SJCRH30 (cell line): ENCODE results near the gene SNRNP25. TPM values are rescaled to one million over a fixed set of nuclear protein-coding genes. Genes with fewer than 3 reads are reported as not detected.

Experiments used
- DNase-seq, 2 experiments: peaks; one replicate each; pipeline ENCODE4 v3.0.0-alpha.2; 2015 to 2020
- H3K27ac ChIP-seq: fragments of 250-450 bp; sonication (Bioruptor Pico); 2 replicates; pipeline ENCODE4 v1.5.1; 2020; ENCODE audit warnings: mild to moderate bottlenecking, moderate library complexity
- H3K27me3 ChIP-seq: fragments of 250-450 bp; sonication (Bioruptor Pico); 2 replicates; pipeline ENCODE4 v1.5.1; 2020; ENCODE audit warnings: mild to moderate bottlenecking, moderate library complexity
- H3K36me3 ChIP-seq: fragments of 250-450 bp; sonication (Bioruptor Pico); 2 replicates; pipeline ENCODE4 v1.5.1; 2020; ENCODE audit warnings: mild to moderate bottlenecking, moderate library complexity
- H3K4me1 ChIP-seq: fragments of 250-450 bp; sonication (Bioruptor Pico); 2 replicates; pipeline ENCODE4 v1.5.1; 2020; ENCODE audit warnings: mild to moderate bottlenecking, moderate library complexity
- H3K4me3 ChIP-seq: fragments of 250-450 bp; sonication (Bioruptor Pico); 2 replicates; pipeline ENCODE4 v1.5.1; 2020; ENCODE audit warnings: mild to moderate bottlenecking, moderate library complexity
- H3K9me3 ChIP-seq: fragments of 250-450 bp; sonication (Bioruptor Pico); replicated peaks from 2 replicates; pipeline ENCODE4 v1.5.1; 2020; ENCODE audit warnings: mild to moderate bottlenecking, moderate library complexity
- total RNA-seq: library from RNA; depleted of rRNA; stranded (reverse); fragments of >200 nt; shearing (Covaris generic); gene quantifications from 2 replicates; pipeline ENCODE4 v1.2.3, GENCODE V29; 2014

The SNRNP25 gene
- total RNA-seq, 1 experiment from 2014 or later: 60.7 TPM

DNA sequence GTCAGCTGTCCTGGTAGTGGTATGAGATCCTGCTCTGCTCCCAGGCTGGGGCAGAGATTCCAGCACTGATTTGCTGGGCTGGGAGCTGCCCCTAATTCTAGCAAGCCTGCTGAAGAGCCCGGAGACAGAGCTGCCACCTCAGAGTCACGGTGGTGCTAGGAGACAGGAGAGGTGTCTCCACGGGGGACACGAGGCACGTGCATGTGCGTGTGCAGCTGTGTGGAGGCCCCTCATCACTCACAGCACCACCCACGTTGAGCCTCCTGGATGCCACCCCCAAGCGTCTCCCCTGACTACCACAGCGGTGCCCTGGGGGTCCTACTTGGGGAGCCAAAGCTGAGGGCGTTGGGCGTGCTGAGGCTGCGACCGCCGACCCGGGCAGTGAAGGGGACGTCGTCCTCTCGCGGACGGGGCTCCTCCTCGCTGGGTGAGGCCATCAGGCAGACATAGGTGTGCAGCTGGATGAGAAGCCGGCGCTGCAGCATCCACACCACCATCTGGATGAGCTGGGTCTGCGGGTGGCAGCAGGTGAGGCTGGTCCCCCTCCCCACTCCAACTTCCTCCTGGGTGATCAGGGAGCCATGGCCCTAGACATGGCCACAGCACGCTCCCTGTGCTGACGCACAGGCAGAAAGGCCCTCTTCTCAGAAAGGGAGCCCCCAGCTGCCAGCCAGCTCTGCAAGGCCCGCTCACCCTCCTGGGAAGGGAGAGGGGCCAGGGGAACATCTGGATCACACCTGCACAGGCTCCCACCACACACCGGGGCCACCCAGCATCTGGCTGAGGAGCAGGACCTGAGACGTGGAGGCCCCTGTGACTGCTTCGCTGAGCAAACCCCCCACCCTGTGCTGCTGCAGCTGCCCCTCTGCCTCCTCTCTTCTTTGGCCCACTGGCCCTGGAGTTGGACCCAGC is 36.0 kb downstream of the SNRNP25 start:
- H3K27me3 ChIP-seq: no peaks in the 10 kb centered on the region
- no peaks in the 10 kb centered on the region for H3K9me3 ChIP-seq
- peaks cover 31% of the 10 kb centered on the region for H3K4me1 ChIP-seq
- DNase-seq: no peak
- H3K4me3 ChIP-seq: no peak overlapping the region
- H3K36me3 ChIP-seq: no peaks in the 10 kb centered on the region; the same call in 1 of the 2 replicates
- no peak overlapping the region for H3K27ac ChIP-seq

DNA sequence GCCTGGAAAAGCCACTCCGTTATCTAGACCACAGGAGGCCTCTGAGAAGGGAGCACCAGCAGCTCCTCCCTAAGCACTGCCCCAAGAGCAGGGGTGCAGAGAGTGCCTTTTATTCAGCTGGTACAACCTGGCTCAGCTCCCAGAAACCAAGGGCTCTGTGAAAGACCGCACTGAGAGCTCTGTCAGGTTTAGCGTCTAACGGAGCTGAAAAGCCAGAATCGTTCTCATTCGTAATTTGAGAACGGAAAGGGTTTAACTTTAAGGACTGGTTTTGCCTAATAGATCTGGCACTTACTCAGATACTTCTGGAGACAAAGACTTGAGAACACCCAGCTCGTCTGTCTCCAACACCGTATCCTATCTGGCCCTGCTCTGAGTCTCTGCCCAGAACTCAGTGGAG is 37.9 kb downstream of the SNRNP25 start:
- H3K27ac ChIP-seq: no peak overlapping the region
- no peak overlapping the region for H3K4me3 ChIP-seq
- peaks cover 14% of the 10 kb centered on the region for H3K4me1 ChIP-seq
- no peaks in the 10 kb centered on the region for H3K9me3 ChIP-seq
- peak; percentile 59 to 76 for DNase-seq
- H3K27me3 ChIP-seq: no peaks in the 10 kb centered on the region
- no peaks in the 10 kb centered on the region; the same call in 1 of the 2 replicates for H3K36me3 ChIP-seq

DNA sequence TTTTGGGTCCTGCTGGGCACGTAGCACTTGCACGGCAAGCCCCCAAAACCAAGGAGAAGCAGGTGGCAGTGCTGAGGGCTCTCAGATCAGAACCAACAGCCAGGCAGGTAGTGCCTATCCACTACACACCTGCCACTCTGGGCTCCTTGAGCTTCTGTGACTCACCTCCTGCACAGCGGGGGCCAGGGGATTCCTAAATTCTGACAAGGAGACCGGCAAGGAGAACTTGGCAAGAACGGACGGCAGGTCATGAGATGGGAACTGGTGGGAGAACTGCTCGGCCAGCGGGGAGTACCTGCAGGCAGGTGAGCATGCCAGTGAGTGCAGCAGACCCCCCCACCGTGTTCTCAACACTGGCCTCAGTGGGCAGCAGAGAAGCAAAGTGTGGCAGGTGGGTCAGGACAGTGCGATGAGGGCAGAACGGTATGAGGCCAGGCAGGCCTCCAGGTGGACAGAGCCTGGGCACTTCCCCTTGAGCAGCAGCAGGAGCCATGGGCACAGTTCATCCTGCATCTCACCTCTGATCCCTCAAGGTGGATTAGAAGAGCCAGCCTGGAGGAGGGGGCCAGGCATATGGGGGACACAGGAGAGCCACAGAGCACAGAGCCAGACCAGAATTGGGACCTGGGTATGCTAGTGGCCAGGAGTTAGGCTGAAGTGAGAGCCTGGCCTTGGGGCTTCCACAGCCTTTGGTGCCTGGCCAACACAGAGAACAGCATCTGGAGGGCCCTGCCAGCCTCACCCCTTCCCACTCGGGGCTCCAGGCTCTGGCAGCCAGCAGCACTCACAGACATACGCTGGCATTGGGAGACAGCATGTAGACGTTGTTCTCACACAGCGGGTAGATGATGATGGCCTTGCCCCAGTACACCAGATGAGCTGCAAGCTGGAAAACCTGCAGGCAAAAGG is 39.1 kb downstream of the SNRNP25 start:
- H3K36me3 ChIP-seq: no peaks in the 10 kb centered on the region; the same call in 1 of the 2 replicates
- H3K9me3 ChIP-seq: no peaks in the 10 kb centered on the region
- H3K4me3 ChIP-seq: no peak overlapping the region
- H3K27me3 ChIP-seq: no peaks in the 10 kb centered on the region
- no peak overlapping the region for H3K27ac ChIP-seq
- peaks cover 7% of the 10 kb centered on the region; the same call in 1 of the 2 replicates for H3K4me1 ChIP-seq
- no peak for DNase-seq

DNA sequence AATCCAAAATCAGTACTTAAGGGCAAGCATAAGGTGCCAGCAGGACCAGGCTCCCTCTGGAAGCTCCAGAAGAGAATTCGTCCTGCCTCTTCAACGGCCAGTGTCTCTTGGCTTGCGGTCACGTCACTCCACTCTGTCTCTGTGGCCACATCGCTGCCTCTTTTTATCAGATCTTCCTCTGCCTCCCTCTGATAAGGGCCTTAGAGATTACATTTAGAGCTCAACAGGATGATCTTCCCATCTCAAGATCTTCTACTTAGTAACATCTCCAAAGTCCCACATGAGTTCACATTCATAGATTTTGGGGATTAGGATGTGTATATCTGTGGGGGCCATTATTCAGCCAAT is 41.3 kb downstream of the SNRNP25 start:
- Histone ChIP-seq H3K4me1 (peaks cover 7% of the 10 kb centered on the region; the same call in 1 of the 2 replicates), H3K9me3 (no peaks in the 10 kb centered on the region), H3K36me3 (peaks cover 4% of the 10 kb centered on the region; the same call in 1 of the 2 replicates), H3K27ac (no peak overlapping the region), H3K4me3 (no peak overlapping the region), H3K27me3 (no peaks in the 10 kb centered on the region)
- no peak for DNase-seq

DNA sequence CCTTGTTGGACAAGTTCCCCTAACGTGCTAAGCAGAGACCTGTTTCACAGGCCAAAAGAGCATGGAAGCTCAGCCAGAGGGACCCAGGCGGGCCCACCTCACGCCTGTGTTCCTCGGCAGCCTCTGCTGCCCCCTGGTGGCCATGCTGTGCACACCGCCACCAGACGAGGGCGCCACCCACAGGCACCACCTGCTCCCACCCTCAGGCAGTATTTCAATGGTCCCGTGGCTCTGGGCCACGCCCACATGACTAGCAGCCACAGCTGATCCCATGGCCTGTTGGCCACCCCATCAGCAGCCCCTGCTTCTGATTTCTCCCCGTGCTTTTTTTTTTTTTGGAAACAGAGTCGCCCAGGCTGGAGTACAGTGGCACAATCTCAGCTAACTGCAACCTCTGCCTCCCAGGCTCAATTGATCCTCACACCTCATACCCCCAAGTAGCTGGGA is 43.3 kb downstream of the SNRNP25 start:
- Histone ChIP-seq H3K4me3 (no peak overlapping the region), H3K9me3 (no peaks in the 10 kb centered on the region), H3K27me3 (no peaks in the 10 kb centered on the region), H3K36me3 (peaks cover 4% of the 10 kb centered on the region; the same call in 1 of the 2 replicates), H3K27ac (no peak overlapping the region), H3K4me1 (peaks cover 5% of the 10 kb centered on the region; the same call in 1 of the 2 replicates)
- DNase-seq: peak; percentile 95 to 97

DNA sequence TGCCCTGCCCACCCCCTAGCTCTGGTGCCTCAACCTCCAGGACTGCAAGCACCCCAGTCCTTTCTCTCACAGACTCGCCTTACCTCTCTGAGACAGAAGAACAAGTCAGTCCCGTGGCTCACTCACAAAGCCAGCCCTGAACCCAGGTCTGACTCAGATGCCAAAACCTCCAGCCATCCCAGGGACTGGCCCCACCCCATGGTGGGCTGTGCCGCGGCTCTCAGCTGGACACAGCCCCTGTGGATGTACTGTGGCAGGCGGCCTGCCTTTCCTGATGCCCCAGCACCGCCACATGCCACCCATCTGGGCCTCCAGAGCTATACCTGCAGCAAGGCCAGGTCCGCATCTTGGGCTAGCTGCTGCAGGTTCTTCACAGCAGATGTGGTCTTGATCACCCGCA is 44.2 kb downstream of the SNRNP25 start:
- no peak overlapping the region for H3K4me3 ChIP-seq
- H3K36me3 ChIP-seq: peaks cover 4% of the 10 kb centered on the region; the same call in 1 of the 2 replicates
- H3K27ac ChIP-seq: no peak overlapping the region
- no peaks in the 10 kb centered on the region for H3K9me3 ChIP-seq
- no peak for DNase-seq
- H3K27me3 ChIP-seq: no peaks in the 10 kb centered on the region
- H3K4me1 ChIP-seq: no peaks in the 10 kb centered on the region

DNA sequence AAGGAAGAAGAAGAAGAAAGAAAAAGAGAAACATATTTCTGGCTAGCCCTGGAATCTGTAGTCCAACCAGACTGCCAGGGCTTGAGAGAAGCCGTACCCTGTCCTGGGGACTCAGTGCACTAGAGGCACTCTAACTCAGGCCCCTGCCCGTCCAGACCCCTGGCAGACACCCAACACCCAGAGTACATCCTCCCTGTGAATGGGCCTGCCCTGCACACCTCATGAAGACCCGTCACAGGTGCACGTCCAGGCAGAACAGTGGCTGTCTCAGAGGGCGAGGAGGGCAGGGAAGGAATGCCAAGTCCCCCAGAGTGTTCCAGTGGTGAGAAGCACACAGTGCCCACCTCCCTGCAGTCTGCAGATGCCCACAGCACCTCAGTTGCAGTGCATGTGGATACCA is 47.4 kb downstream of the SNRNP25 start:
- Histone ChIP-seq H3K36me3 (peaks cover 4% of the 10 kb centered on the region; the same call in 1 of the 2 replicates), H3K4me1 (no peaks in the 10 kb centered on the region), H3K9me3 (no peaks in the 10 kb centered on the region), H3K4me3 (no peak overlapping the region), H3K27ac (no peak overlapping the region), H3K27me3 (no peaks in the 10 kb centered on the region)
- DNase-seq: no peak

DNA sequence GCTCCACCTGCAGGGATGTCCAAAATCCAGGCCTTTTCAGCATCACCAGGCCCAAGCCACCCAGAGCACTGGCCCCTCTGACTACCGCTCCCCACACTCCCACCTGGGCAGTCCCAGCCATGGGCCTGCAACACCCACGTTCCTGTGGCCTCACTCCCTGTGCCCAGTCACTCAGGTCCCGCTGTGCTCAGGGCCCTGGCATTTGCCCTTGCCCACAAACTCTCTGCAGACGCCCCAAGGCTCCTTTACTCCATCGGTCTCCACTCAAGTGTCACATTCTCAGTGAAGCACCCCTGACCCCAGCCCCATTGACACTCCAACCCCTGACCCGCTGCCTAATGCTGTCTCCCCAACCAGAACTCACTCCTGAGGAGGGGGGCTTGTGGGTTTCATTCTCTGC is 48.0 kb downstream of the SNRNP25 start:
- no peaks in the 10 kb centered on the region for H3K4me1 ChIP-seq
- no peak overlapping the region for H3K4me3 ChIP-seq
- no peak overlapping the region for H3K27ac ChIP-seq
- peaks cover 4% of the 10 kb centered on the region; the same call in 1 of the 2 replicates for H3K36me3 ChIP-seq
- no peaks in the 10 kb centered on the region for H3K9me3 ChIP-seq
- no peaks in the 10 kb centered on the region for H3K27me3 ChIP-seq
- no peak for DNase-seq

DNA sequence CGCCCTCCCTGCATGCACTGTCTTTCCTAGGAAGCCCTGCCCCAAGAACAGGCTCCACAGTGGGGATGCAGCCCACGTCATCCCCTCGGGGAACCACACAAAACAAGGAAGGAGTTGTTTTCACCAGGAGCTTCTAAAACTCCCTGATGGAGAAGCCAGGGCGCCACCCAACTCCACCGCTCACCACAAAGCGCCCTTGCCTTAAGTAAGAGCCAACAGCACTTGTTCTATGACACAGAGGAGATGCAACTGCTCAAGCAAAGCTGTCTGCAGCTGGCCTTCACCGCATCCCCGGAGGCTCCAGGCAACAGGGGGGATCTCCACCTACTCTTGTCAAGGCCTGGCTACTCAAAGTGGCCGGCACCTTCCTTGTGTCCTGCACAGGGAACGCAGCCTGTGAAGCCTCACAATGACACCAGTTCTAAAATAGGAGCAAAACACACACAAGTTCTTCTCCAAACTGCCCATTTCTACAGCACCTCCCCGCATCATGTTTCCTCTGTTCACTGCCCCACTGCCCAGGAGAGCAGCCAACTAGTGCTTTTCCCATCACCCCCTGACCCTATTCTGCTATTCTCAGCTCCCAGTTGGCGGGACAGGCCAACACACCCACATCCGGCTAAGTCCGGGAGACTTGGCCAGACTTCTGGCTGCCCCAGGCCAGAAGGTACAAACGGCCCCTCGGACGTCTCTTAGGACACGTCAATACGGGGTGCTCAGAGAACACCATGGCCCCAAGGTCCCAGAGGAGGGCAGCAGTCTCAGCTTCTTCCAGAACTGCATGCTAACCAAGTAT is 48.6 kb downstream of the SNRNP25 start:
- Histone ChIP-seq H3K36me3 (peaks cover 4% of the 10 kb centered on the region; the same call in 1 of the 2 replicates), H3K27ac (no peak overlapping the region), H3K27me3 (no peaks in the 10 kb centered on the region), H3K9me3 (no peaks in the 10 kb centered on the region), H3K4me1 (no peaks in the 10 kb centered on the region), H3K4me3 (no peak overlapping the region)
- DNase-seq: peak; percentile 45 to 60

DNA sequence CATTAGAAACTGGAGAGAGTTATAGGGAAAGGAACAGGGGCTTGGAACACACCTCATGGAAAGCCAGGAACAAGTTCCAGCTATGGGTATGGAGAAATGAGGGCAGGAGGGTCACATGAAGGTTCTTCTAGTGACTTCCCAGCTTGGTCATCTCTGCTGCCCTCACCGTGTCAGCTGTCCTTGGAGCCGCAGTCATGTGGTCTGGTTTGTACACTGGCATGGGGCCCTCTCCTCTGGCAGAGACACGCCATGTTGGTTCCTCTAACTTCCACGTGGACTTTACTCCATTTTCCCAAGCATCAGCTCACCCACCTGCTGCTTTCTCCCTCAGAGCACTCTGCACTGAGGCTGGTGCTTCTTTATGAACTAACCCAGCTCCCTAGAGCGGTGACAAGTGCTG is 50.7 kb downstream of the SNRNP25 start:
- Histone ChIP-seq H3K27me3 (no peaks in the 10 kb centered on the region), H3K9me3 (no peaks in the 10 kb centered on the region), H3K4me3 (no peak overlapping the region), H3K4me1 (no peaks in the 10 kb centered on the region), H3K36me3 (no peaks in the 10 kb centered on the region), H3K27ac (no peak overlapping the region)
- no peak for DNase-seq

DNA sequence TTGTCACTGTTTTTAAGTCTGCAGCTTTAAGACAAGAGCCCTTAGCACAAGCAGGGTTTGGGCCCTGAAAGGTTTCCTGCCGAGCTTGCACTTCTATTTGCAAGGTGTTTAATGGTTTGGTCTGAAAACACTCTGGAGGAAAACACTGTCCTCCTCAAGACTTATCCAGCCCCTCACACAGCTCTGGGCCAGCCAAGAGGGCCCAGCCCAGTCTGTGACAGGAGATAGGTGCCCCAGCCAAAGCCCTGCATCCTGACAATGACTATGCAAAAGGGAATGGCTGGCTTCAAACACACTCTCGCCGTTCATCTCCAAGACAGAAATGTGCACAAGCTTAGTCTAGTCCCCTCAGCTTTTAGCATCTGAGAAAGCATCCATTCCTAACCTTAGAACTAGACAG is 51.3 kb downstream of the SNRNP25 start:
- no peak for DNase-seq
- H3K4me3 ChIP-seq: no peak overlapping the region
- no peaks in the 10 kb centered on the region for H3K36me3 ChIP-seq
- no peaks in the 10 kb centered on the region for H3K4me1 ChIP-seq
- H3K27me3 ChIP-seq: no peaks in the 10 kb centered on the region
- H3K9me3 ChIP-seq: no peaks in the 10 kb centered on the region
- H3K27ac ChIP-seq: no peak overlapping the region

DNA sequence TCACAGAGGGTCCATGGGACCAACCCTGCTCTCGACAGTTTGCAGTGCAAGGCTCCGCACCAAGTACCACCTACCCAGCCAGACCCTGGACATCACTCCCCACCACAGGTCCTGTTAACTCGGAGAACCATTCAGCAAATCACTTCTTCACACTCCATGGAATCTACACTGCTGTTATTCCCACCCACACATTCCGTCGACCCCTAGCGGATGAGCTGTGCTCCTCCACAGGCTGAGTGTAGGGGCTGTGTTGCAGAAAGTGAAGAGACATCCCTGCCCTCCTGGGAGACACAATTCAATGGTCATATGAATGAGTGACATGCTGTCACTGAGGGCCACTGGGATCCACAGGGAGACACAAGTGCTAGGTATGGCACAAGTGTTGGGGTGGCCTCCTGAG is 51.9 kb downstream of the SNRNP25 start:
- H3K4me3 ChIP-seq: no peak overlapping the region
- H3K9me3 ChIP-seq: no peaks in the 10 kb centered on the region
- H3K27ac ChIP-seq: no peak overlapping the region
- H3K27me3 ChIP-seq: no peaks in the 10 kb centered on the region
- no peak for DNase-seq
- no peaks in the 10 kb centered on the region; the same call in 1 of the 2 replicates for H3K4me1 ChIP-seq
- no peaks in the 10 kb centered on the region for H3K36me3 ChIP-seq

DNA sequence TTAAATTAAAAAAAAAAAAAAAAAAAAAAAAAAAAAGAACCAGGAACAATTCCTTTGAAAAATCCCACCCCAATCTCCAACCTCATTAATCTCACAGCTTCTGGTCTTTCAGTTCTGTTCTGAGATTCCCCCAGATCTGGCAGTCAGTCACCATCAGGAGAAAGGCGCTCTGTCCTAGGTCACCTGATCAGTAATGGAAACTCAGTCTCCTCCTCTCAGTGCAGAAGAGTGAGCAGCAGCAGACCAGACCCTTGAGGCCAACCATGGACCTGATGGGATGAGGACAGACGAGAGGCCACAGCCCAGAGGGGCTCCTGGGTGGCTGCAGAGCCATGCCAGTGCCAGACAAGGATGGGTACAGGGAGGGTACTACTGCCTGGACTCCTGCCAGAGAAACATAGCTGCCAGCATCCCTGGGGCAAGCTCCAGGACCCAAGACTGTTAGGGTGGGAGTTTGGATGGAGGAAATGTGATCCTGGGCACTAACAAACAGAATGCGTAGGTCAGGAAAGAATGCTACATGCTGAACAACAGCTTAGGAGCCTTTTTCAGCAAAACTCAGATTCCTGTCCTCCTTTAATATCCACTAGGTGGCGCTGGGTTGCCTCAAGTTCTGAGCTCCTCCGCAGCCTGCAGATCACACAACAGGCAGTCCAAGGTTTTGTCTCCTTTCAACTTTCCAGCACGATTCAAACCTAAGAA is 53.1 kb downstream of the SNRNP25 start:
- Histone ChIP-seq H3K4me1 (no peaks in the 10 kb centered on the region; the same call in 1 of the 2 replicates), H3K27ac (no peak overlapping the region), H3K27me3 (no peaks in the 10 kb centered on the region), H3K4me3 (no peak overlapping the region), H3K9me3 (no peaks in the 10 kb centered on the region), H3K36me3 (no peaks in the 10 kb centered on the region)
- DNase-seq: peak; percentile 64 to 87
